Glutamatergic neuron (in vitro differentiated cells): ENCODE data around the gene PPM1A. TPM values are rescaled to one million over a fixed set of nuclear protein-coding genes. Genes with fewer than 3 reads are reported as not detected.

ENCODE experiments used
- DNase-seq: peaks from one replicate; pipeline ENCODE4 v3.0.0; 2022
- H3K27ac Mint-ChIP-seq: one replicate; pipeline ENCODE4 v1.8.0; 2020; ENCODE audit warnings: mild to moderate bottlenecking, mixed read lengths, inconsistent platforms; ENCODE audit not compliant: unreplicated experiment
- H3K27me3 Mint-ChIP-seq: one replicate; pipeline ENCODE4 v1.8.0; 2020; ENCODE audit warnings: mild to moderate bottlenecking, moderate library complexity, mixed read lengths, inconsistent platforms; ENCODE audit not compliant: unreplicated experiment
- H3K36me3 Mint-ChIP-seq: one replicate; pipeline ENCODE4 v1.8.0; 2020; ENCODE audit warnings: mild to moderate bottlenecking, mixed read lengths, inconsistent platforms; ENCODE audit not compliant: unreplicated experiment
- H3K4me1 Mint-ChIP-seq: one replicate; pipeline ENCODE4 v1.8.0; 2020; ENCODE audit warnings: mild to moderate bottlenecking, low read depth, mixed read lengths, inconsistent platforms; ENCODE audit not compliant: unreplicated experiment
- H3K4me3 Mint-ChIP-seq: one replicate; pipeline ENCODE4 v1.8.0; 2020; ENCODE audit warnings: mild to moderate bottlenecking, mixed read lengths, inconsistent platforms; ENCODE audit not compliant: unreplicated experiment
- H3K9me3 Mint-ChIP-seq: one replicate; pipeline ENCODE4 v1.8.0; 2020; ENCODE audit warnings: mild to moderate bottlenecking, moderate library complexity, mixed read lengths, inconsistent platforms; ENCODE audit not compliant: unreplicated experiment
- total RNA-seq: library from RNA; stranded (reverse); fragmentation: NEBNext Ultra II Directional; extraction: Animal tissue kit (Norgen Biotek cat#: 25700); gene quantifications from one replicate; pipeline ENCODE4 v1.2.1, GENCODE V29; 2021; ENCODE audit not compliant: unreplicated experiment
- TF ChIP-seq, protein P1 (sequence below): fragments of 200-600 bp; sonication (generic); IDR thresholded peaks from one replicate; pipeline ENCODE4 v1.5.0; 2021; ENCODE audit not compliant: partially characterized antibody, unreplicated experiment

The PPM1A gene
- total RNA-seq, 1 donor from 2014 or later, result 62.2 TPM

DNA sequence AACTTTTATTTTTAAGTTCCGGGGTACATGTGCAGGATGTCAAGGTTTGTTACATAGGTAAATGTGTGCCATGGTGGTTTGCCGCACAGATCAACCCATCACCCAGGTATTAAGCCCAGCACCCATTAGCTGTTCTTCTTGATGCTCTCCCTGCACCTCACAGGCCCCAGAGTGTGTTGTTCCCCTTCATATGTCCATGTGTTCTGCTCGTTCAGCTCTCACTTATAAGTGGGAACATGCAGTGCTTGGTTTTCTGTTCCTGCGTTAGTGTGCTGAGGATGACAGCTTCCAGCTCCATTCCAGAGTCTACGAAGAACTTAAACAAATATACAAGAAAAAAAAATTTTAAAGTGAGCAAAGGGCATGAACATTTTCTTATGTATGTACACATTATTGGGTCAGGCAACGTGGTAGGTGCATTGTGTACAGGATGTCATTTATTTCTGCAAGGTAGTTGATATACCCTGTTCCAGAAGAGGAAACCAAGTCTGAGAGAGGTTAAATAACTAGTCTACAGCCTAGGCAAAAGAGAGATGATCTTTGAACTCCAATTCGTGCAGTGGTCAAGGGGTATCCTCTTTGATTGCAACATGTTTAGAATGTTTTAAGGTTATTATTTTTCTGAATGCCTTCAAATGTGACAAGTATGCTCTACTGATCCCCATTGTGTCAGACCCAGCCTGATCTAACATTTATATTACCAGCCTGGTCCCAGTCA lies 8.7 kb upstream of the PPM1A start:
- H3K9me3 Mint-ChIP-seq, result no peaks in the 10 kb centered on the region
- H3K36me3 Mint-ChIP-seq, result no peaks in the 10 kb centered on the region
- H3K4me1 Mint-ChIP-seq, result no peaks in the 10 kb centered on the region
- TF ChIP-seq, protein P1, sequence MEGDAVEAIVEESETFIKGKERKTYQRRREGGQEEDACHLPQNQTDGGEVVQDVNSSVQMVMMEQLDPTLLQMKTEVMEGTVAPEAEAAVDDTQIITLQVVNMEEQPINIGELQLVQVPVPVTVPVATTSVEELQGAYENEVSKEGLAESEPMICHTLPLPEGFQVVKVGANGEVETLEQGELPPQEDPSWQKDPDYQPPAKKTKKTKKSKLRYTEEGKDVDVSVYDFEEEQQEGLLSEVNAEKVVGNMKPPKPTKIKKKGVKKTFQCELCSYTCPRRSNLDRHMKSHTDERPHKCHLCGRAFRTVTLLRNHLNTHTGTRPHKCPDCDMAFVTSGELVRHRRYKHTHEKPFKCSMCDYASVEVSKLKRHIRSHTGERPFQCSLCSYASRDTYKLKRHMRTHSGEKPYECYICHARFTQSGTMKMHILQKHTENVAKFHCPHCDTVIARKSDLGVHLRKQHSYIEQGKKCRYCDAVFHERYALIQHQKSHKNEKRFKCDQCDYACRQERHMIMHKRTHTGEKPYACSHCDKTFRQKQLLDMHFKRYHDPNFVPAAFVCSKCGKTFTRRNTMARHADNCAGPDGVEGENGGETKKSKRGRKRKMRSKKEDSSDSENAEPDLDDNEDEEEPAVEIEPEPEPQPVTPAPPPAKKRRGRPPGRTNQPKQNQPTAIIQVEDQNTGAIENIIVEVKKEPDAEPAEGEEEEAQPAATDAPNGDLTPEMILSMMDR, result no peak
- DNase-seq, result no peak
- H3K27me3 Mint-ChIP-seq, result no peaks in the 10 kb centered on the region
- no peak overlapping the region for H3K27ac Mint-ChIP-seq
- no peak overlapping the region for H3K4me3 Mint-ChIP-seq

DNA sequence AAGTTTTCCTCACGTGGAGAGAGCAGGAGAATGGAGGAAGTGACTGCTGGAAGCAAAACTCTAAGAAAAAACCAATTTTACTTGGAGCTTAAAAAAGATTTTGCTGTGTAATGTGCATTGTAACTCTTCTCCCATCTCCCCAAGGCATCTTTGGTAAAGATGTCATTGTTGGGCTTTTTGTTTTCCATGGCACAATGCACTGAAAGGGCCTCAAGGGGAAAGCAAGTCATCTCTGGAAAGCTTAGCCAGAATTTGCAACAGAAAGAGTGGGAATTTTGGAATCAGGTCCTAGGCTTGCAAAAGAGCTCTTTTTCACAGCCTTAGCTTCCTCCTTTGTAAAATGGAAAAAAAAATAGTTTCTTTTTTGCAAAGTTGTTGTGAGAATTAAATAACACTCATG lies 7.9 kb upstream of the PPM1A start:
- H3K36me3 Mint-ChIP-seq, result no peaks in the 10 kb centered on the region
- DNase-seq, result no peak
- no peak overlapping the region for H3K27ac Mint-ChIP-seq
- TF ChIP-seq, protein P1, result no peak
- no peaks in the 10 kb centered on the region for H3K9me3 Mint-ChIP-seq
- H3K4me1 Mint-ChIP-seq, result no peaks in the 10 kb centered on the region
- no peak overlapping the region for H3K4me3 Mint-ChIP-seq
- H3K27me3 Mint-ChIP-seq, result no peaks in the 10 kb centered on the region

DNA sequence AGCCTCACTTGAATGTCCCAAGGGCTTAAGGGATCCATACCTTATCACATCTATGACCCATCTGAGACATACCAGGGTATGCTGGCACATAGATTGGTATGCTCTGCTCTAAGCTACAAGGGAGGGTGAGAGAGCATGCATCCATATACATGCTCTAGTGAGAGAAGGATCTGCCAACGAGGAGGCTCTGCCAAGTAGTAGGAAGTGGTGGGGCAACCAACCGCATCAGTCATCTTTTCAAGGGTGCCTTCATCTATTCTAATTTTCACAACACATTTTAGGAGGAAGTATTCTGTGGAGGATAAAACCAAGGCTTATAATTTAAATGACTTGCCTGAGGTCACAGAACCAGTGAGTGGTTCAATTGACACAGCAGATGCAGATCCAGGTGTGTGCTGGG lies 6.6 kb upstream of the PPM1A start:
- TF ChIP-seq, protein P1, result no peak
- no peak for DNase-seq
- Mint-ChIP-seq H3K4me3 (no peak overlapping the region), H3K27me3 (no peaks in the 10 kb centered on the region), H3K9me3 (peaks cover 2% of the 10 kb centered on the region), H3K4me1 (peaks cover 1% of the 10 kb centered on the region), H3K36me3 (no peaks in the 10 kb centered on the region), H3K27ac (no peak overlapping the region)

DNA sequence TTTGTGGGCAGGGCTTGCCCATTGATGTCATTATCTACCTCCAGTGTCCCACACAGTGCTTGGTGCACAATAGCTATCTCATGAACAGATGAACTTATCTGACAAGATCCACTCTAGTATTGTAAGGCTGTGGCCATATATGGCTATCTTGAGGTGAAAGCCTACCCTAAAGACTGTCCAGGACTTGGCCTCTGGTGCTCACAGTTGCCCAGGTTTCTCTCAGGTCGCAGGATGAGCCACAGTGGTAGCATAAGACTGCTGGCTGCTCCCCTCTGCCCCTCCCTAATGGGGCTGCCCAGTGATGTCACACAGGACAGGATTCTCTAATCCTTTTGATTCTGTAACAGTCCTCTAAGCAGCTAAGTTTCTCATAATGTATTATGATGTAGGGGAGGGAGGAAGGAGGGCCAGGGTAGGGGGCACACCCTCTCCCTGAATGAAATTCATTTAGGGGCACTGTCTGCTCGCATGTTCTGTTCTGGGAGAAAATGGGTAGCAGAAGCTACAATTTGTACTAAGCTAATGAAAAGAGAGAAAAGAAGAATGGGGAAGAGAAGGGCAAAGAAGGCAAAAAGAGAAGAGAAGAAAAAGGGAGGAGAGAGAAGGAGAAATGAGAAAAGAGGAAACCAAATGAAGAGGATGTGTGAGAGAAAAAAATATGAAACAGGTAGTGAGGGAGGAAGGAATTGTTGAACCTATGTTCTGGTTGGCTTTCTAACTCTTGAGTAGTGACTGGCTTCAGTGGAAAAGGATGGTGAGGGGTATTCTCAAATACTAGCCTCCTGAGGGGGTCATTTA lies 3.4 kb upstream of the PPM1A start:
- Mint-ChIP-seq H3K36me3 (no peaks in the 10 kb centered on the region), H3K27ac (no peak overlapping the region)
- TF ChIP-seq, protein P1, result no peak

More for the DNA sequence above, 3.4 kb upstream of the PPM1A start:
- Mint-ChIP-seq H3K9me3 (peaks cover 12% of the 10 kb centered on the region), H3K4me3 (no peak overlapping the region), H3K27me3 (peaks cover 4% of the 10 kb centered on the region), H3K4me1 (peaks cover 3% of the 10 kb centered on the region)
- no peak for DNase-seq
